SK-N-SH (cell line): ENCODE measurements around the gene SUPT3H. TPM values are rescaled to one million over a fixed set of nuclear protein-coding genes. Genes with fewer than 3 reads are reported as not detected.

ENCODE experiments used
- CTCF ChIA-PET: fragments of 300-600, 350-600 bp; formaldehyde crosslinking; extraction: SDS; loops from one replicate; lab custom pipeline; 2021; lab: Yijun Ruan, JAX
- POLR2A ChIA-PET: fragments of 350-600 bp; sonication (Branson Sonifier 250); formaldehyde crosslinking; extraction: SDS; loops from one replicate; lab custom pipeline; 2020; ENCODE audit warnings: antibody characterized with exemption, inconsistent platforms; lab: Yijun Ruan, JAX
- DNase-seq: peaks from one replicate; pipeline ENCODE4 v3.0.0; 2012
- H2AFZ ChIP-seq: fragments of 200-600 bp; sonication (generic); 2 replicates; pipeline ENCODE4 v1.8.1; 2016; ENCODE audit warnings: antibody characterized with exemption, mild to moderate bottlenecking, low read depth
- H3F3A ChIP-seq: fragments of 200-600 bp; sonication (generic); replicated peaks from 2 replicates; pipeline ENCODE3; 2016; ENCODE audit warnings: antibody characterized with exemption, mild to moderate bottlenecking; ENCODE audit not compliant: insufficient read depth
- H3K27ac ChIP-seq, 2 experiments: fragments of 200-500 bp in 1 of 2; fragments of 200-600 bp in 1 of 2; sonication (Bioruptor generic) in 1 of 2; sonication (generic), shearing (Covaris generic) in 1 of 2; 2 replicates each; pipeline versions ENCODE4 v1.5.1 to v1.6.1; 2014 to 2016; ENCODE audit warnings: low read depth in 2 of 2, inconsistent platforms in 1 of 2, low read length in 1 of 2, mild to moderate bottlenecking in 1 of 2, mixed read lengths in 1 of 2
- H3K27me3 ChIP-seq: fragments of 200-600 bp; sonication (generic), shearing (Covaris generic); 2 replicates; pipeline ENCODE4 v1.6.1; 2016; ENCODE audit warnings: mixed run types; ENCODE audit not compliant: insufficient read depth
- H3K36me3 ChIP-seq, 2 experiments: fragments of 200-500 bp in 1 of 2; fragments of 200-600 bp in 1 of 2; sonication (Bioruptor generic) in 1 of 2; sonication (generic) in 1 of 2; replicated peaks in 1 of 2; 2 replicates each; pipeline versions ENCODE3 to v1.5.1; 2014 to 2016; ENCODE audit warnings: low read length in 1 of 2, mild to moderate bottlenecking in 1 of 2; ENCODE audit not compliant: insufficient read depth in 2 of 2, control insufficient read depth in 1 of 2
- H3K4me1 ChIP-seq, 2 experiments: fragments of 200-500 bp in 1 of 2; fragments of 200-600 bp in 1 of 2; sonication (Bioruptor generic) in 1 of 2; sonication (generic), shearing (Covaris generic) in 1 of 2; 2 replicates each; pipeline versions ENCODE4 v1.5.1 to v1.6.1; 2014 to 2016; ENCODE audit warnings: low read depth in 1 of 2, low read length in 1 of 2, mixed run types in 1 of 2; ENCODE audit not compliant: insufficient read depth in 2 of 2, control insufficient read depth in 1 of 2
- H3K4me2 ChIP-seq: fragments of 200-600 bp; sonication (generic), shearing (Covaris generic); 2 replicates; pipeline ENCODE4 v1.6.1; 2017; ENCODE audit warnings: mixed run types
- H3K4me3 ChIP-seq, 2 experiments: fragments of 200-500 bp in 1 of 2; fragments of 200-600 bp in 1 of 2; sonication (Bioruptor generic) in 1 of 2; sonication (generic), shearing (Covaris generic) in 1 of 2; 2 replicates each; pipeline versions ENCODE4 v1.5.1 to v1.8.1; 2014 to 2016; ENCODE audit warnings: low read depth in 2 of 2, inconsistent platforms in 1 of 2, low read length in 1 of 2, mild to moderate bottlenecking in 1 of 2, mixed read lengths in 1 of 2, moderate library complexity in 1 of 2
- H3K79me2 ChIP-seq: fragments of 200-600 bp; sonication (generic); 2 replicates; pipeline ENCODE4 v1.8.1; 2017; ENCODE audit warnings: mild to moderate bottlenecking; ENCODE audit not compliant: insufficient read depth
- H3K9ac ChIP-seq: fragments of 200-600 bp; sonication (generic); 2 replicates; pipeline ENCODE4 v1.6.1; 2017; ENCODE audit warnings: mixed run types
- H3K9me2 ChIP-seq: fragments of 200-600 bp; sonication (generic); 2 replicates; pipeline ENCODE4 v1.6.1; 2017; ENCODE audit warnings: mixed run types
- H3K9me3 ChIP-seq: fragments of 200-600 bp; sonication (generic); 2 replicates; pipeline ENCODE4 v1.6.1; 2017; ENCODE audit warnings: mixed run types, mild to moderate bottlenecking, moderate library complexity
- H4K20me1 ChIP-seq: fragments of 200-600 bp; sonication (generic); 2 replicates; pipeline ENCODE4 v1.6.1; 2017; ENCODE audit warnings: mild to moderate bottlenecking, mixed run types; ENCODE audit not compliant: insufficient read depth
- CHD2 ChIP-seq: fragments of 150-350 bp; IDR thresholded peaks from 2 replicates; pipeline ENCODE4 v1.6.1; 2018; ENCODE audit warnings: low read length; ENCODE audit not compliant: partially characterized antibody
- ELF1 ChIP-seq: IDR thresholded peaks from 2 replicates; pipeline ENCODE4 v1.4.0; 2012
- EP300 ChIP-seq, 2 experiments: IDR thresholded peaks; 2 replicates each; pipeline versions ENCODE4 v1.4.0 to v1.6.1; 2012; ENCODE audit warnings: borderline replicate concordance in 1 of 2, low read depth in 1 of 2, low read length in 1 of 2
- FOSL2 ChIP-seq: IDR thresholded peaks from 2 replicates; pipeline ENCODE4 v1.4.0; 2012; ENCODE audit warnings: low read depth, mild to moderate bottlenecking, moderate library complexity, borderline replicate concordance
- FOXJ3 ChIP-seq: sonication (generic); formaldehyde crosslinking; IDR thresholded peaks from 2 replicates; pipeline ENCODE4 v1.5.1; 2020; ENCODE audit warnings: mild to moderate bottlenecking, missing genetic modification reagents
- POLR2AphosphoS5 ChIP-seq: IDR thresholded peaks from 2 replicates; pipeline ENCODE4 v1.6.1; 2012; ENCODE audit warnings: low read depth, low read length
- RAD21 ChIP-seq: IDR thresholded peaks from 2 replicates; pipeline ENCODE4 v1.6.1; 2012; ENCODE audit warnings: mild to moderate bottlenecking, low read length
- RCOR1 ChIP-seq: fragments of 150-350 bp; IDR thresholded peaks from 2 replicates; pipeline ENCODE4 v1.6.1; 2017; ENCODE audit warnings: antibody characterized with exemption, low read length
- RFX5 ChIP-seq: IDR thresholded peaks from 2 replicates; pipeline ENCODE4 v1.6.1; 2012; ENCODE audit warnings: mild to moderate bottlenecking, improper control_type of control experiment, low read length
- SMC3 ChIP-seq: IDR thresholded peaks from 2 replicates; pipeline ENCODE4 v1.6.1; 2012; ENCODE audit warnings: low read depth, low read length, improper control_type of control experiment
- TEAD4 ChIP-seq: IDR thresholded peaks from 2 replicates; pipeline ENCODE4 v1.4.0; 2012; ENCODE audit warnings: mild to moderate bottlenecking, borderline replicate concordance; ENCODE audit not compliant: insufficient read depth
- YY1 ChIP-seq: IDR thresholded peaks from 2 replicates; pipeline ENCODE4 v1.4.0; 2012; ENCODE audit warnings: low read depth, mild to moderate bottlenecking
- WGBS: methylation state at CpG from one replicate; pipeline ENCODE4 v1.1.6; 2017; ENCODE audit warnings: low lambda C conversion rate; 5-methylcytosine and 5-hydroxymethylcytosine counted together
- polyA plus RNA-seq, 3 experiments: library from polyadenylated mRNA; depleted of rRNA; stranded (reverse); fragments of >200 nt; gene quantifications; 2 replicates each; pipeline ENCODE4 v1.2.3, GENCODE V29; 2012
- TF ChIP-seq, protein P1 (sequence below): fragments of 200-600 bp; sonication (generic); IDR thresholded peaks from 2 replicates; pipeline ENCODE4 v1.6.1; 2017; ENCODE audit warnings: antibody characterized with exemption, mild to moderate bottlenecking, moderate library complexity
- TF ChIP-seq, protein P2 (sequence below): IDR thresholded peaks from 2 replicates; pipeline ENCODE4 v1.4.0; 2012; ENCODE audit warnings: low read depth, borderline replicate concordance
- TF ChIP-seq, protein P3 (sequence below): fragments of 150-350 bp; IDR thresholded peaks from 2 replicates; pipeline ENCODE4 v1.6.1; 2017; ENCODE audit warnings: antibody characterized with exemption, low read length, low read depth, borderline replicate concordance
- TF ChIP-seq, protein P4 (sequence below): IDR thresholded peaks from 2 replicates; pipeline ENCODE4 v1.4.0; 2012; ENCODE audit warnings: low read depth, borderline replicate concordance

The SUPT3H gene
- polyA plus RNA-seq, 1 of the 3 experiments (the other 2 are of a cell fraction) = 10.9 TPM

DNA sequence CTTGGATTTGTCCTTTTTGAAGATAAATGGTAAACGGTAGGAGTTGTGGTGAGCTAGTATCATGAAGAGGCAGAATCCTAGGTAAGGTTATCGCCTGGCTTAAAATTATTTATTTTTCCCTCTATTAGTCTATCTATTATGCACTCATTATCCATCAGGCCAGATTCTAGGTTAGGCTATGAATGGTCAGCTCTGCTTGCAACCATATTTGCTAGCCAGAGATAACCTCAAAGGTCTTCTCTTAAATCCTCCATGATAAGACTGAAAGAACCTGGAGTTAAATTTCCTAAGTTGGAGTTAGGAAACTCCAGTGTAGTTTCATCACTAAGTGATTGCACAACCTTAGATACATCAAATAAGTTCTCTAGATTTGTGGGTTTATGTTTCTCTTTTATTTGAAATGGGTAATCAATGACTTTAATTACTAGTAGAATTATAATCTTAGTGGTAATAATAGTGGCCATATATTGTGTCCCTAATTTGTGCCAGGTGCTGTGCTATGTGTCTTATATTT, 351.7 kb downstream of the SUPT3H start (continued):
- TF ChIP-seq, protein P1, sequence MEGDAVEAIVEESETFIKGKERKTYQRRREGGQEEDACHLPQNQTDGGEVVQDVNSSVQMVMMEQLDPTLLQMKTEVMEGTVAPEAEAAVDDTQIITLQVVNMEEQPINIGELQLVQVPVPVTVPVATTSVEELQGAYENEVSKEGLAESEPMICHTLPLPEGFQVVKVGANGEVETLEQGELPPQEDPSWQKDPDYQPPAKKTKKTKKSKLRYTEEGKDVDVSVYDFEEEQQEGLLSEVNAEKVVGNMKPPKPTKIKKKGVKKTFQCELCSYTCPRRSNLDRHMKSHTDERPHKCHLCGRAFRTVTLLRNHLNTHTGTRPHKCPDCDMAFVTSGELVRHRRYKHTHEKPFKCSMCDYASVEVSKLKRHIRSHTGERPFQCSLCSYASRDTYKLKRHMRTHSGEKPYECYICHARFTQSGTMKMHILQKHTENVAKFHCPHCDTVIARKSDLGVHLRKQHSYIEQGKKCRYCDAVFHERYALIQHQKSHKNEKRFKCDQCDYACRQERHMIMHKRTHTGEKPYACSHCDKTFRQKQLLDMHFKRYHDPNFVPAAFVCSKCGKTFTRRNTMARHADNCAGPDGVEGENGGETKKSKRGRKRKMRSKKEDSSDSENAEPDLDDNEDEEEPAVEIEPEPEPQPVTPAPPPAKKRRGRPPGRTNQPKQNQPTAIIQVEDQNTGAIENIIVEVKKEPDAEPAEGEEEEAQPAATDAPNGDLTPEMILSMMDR = no peak
- no peak for TF ChIP-seq FOXJ3

DNA sequence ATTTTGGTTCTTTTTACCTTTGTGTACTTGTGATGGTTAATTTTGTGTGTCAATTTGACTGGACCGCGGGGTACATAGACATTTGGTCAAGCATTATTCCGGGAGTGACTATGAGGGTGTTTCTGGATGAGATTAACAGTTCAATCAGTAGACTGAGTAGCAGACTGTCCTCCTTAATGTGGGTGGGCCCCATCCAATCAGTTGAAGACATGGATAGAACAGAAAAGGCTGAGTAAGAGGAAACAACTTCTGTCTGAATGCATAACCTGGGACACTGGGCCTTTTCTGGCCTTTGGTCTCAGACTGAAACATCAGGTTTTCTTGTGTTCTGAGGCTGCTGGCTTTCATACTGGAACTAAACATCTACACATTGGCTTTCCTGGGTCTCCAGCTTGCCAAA, 353.1 kb downstream of the SUPT3H start:
- TF ChIP-seq RAD21 (no peak), TEAD4 (no peak), RFX5 (no peak), FOXJ3 (no peak), ELF1 (no peak), YY1 (no peak), RCOR1 (no peak), POLR2AphosphoS5 (no peak), EP300 (IDR thresholded peaks at IDR 0.05; ENCODE audit: borderline replicate concordance in 1 of 2, low read depth in 1 of 2, low read length in 1 of 2) (no peak), FOSL2 (no peak), SMC3 (no peak), CHD2 (no peak)
- TF ChIP-seq, protein P2, sequence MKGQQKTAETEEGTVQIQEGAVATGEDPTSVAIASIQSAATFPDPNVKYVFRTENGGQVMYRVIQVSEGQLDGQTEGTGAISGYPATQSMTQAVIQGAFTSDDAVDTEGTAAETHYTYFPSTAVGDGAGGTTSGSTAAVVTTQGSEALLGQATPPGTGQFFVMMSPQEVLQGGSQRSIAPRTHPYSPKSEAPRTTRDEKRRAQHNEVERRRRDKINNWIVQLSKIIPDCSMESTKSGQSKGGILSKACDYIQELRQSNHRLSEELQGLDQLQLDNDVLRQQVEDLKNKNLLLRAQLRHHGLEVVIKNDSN = no peak
- TF ChIP-seq, protein P3, sequence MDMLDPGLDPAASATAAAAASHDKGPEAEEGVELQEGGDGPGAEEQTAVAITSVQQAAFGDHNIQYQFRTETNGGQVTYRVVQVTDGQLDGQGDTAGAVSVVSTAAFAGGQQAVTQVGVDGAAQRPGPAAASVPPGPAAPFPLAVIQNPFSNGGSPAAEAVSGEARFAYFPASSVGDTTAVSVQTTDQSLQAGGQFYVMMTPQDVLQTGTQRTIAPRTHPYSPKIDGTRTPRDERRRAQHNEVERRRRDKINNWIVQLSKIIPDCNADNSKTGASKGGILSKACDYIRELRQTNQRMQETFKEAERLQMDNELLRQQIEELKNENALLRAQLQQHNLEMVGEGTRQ = no peak
- TF ChIP-seq, protein P4, sequence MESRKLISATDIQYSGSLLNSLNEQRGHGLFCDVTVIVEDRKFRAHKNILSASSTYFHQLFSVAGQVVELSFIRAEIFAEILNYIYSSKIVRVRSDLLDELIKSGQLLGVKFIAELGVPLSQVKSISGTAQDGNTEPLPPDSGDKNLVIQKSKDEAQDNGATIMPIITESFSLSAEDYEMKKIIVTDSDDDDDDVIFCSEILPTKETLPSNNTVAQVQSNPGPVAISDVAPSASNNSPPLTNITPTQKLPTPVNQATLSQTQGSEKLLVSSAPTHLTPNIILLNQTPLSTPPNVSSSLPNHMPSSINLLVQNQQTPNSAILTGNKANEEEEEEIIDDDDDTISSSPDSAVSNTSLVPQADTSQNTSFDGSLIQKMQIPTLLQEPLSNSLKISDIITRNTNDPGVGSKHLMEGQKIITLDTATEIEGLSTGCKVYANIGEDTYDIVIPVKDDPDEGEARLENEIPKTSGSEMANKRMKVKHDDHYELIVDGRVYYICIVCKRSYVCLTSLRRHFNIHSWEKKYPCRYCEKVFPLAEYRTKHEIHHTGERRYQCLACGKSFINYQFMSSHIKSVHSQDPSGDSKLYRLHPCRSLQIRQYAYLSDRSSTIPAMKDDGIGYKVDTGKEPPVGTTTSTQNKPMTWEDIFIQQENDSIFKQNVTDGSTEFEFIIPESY = no peak
- H4K20me1 ChIP-seq = no peaks in the 10 kb centered on the region
- no peaks in the 10 kb centered on the region for H3K9me2 ChIP-seq
- no peak for DNase-seq
- no peaks in the 10 kb centered on the region for H3K79me2 ChIP-seq
- 0 out of 4 replicates have a peak, but pooled peaks cover 0 to 3% of the 10 kb centered on the region in 2 experiments for H3K4me1 ChIP-seq
- no peak overlapping the region for H2AFZ ChIP-seq
- no peaks in the 10 kb centered on the region for H3F3A ChIP-seq
- no peak overlapping the region for H3K4me2 ChIP-seq
- no peaks in the 10 kb centered on the region; the same call in 1 of the 2 replicates for H3K9me3 ChIP-seq
- H3K27ac ChIP-seq = no peak overlapping the region
- no peak overlapping the region for H3K9ac ChIP-seq
- ChIA-PET POLR2A (no interaction called here), CTCF (interaction anchor here (1.1 kb wide), 1 partner anchor 21 kb away, joined by 3 read pairs; no protein-coding TSS in a partner anchor)
- no peak overlapping the region for H3K4me3 ChIP-seq
- no peaks in the 10 kb centered on the region for H3K36me3 ChIP-seq
- WGBS = 89% methylated on average over 3 of the region's 3 CpGs
- H3K27me3 ChIP-seq = no peaks in the 10 kb centered on the region
